GM12875 (cell line): Measurements from ENCODE around the gene MBD3.

Experiments used
- H3K4me3 ChIP-seq: one replicate; pipeline ENCODE4 v1.5.1; 2011; ENCODE audit warnings: low read depth, low read length, control low read depth
- CTCF ChIP-seq: IDR thresholded peaks from 2 replicates; pipeline ENCODE4 v1.5.1; 2011; ENCODE audit warnings: low read depth, mild to moderate bottlenecking, control low read depth, inconsistent platforms, low read length, moderate library complexity, borderline replicate concordance; ENCODE audit not compliant: insufficient read depth

MBD3 gene

GRCh38 chr19:1626417-1627010 lies 33.8 kb upstream of the MBD3 start:
- no peak overlapping the region for H3K4me3 ChIP-seq
- no peak for TF ChIP-seq CTCF

- H3K4me3 ChIP-seq = no peak overlapping the region
- TF ChIP-seq CTCF = peak; percentile 86
These were observed 31.8 kb upstream of the MBD3 start for GRCh38 chr19:1624458-1624857.

- no peak overlapping the region for H3K4me3 ChIP-seq
- no peak for TF ChIP-seq CTCF
These were observed 29.9 kb upstream of the MBD3 start for GRCh38 chr19:1622541-1622940.

- TF ChIP-seq CTCF = no peak
- no peak overlapping the region for H3K4me3 ChIP-seq
These were observed 29.3 kb upstream of the MBD3 start for GRCh38 chr19:1622007-1622406.

GRCh38 chr19:1621574-1621973 lies 28.9 kb upstream of the MBD3 start:
- H3K4me3 ChIP-seq = no peak overlapping the region

GRCh38 chr19:1621021-1621420 lies 28.4 kb upstream of the MBD3 start:
- TF ChIP-seq CTCF = no peak
- H3K4me3 ChIP-seq = no peak overlapping the region

More at GRCh38 chr19:1621574-1621973, 28.9 kb upstream of the MBD3 start:
- no peak for TF ChIP-seq CTCF

- H3K4me3 ChIP-seq = no peak overlapping the region
- no peak for TF ChIP-seq CTCF
These were observed 27.8 kb upstream of the MBD3 start for GRCh38 chr19:1620502-1620901.
